Posterior cingulate gyrus (tissue), 11 donors: Measurements from ENCODE around the gene PSMG3.
"Not testable (repeated sequence)": the region's sequence is repeated elsewhere in the genome, so short reads cannot be mapped to it uniquely, and the experiment has no call there.

Experiments
- DNase-seq, 10 donors: peaks; one replicate each; pipeline versions ENCODE4 v3.0.0 to v3.0.0-alpha.2; 2020 to 2021; ENCODE audit warnings: mixed read lengths in 3 of 10
- intact Hi-C: fragments of 100-400 bp; cut with DNase I; formaldehyde crosslinking; loops from one replicate; pipeline ENCODE4 v1.15.1; 2023

PSMG3 gene

GRCh38 chr7:1583241-1583930 lies 13.6 kb upstream of the PSMG3 start:
- DNase-seq = peak in 4 of 10 donors; percentile 16 to 64 (median 55)
- intact Hi-C loops = not testable (repeated sequence)

- intact Hi-C loops = no loop called here
- peak in 2 of 10 donors; percentile 58 to 78 for DNase-seq
Observed at GRCh38 chr7:1580422-1581030, 10.7 kb upstream of the PSMG3 start.

GRCh38 chr7:1579481-1580421 lies 9.9 kb upstream of the PSMG3 start:
- DNase-seq = peak; percentile 62 to 96 (median 80)
- intact Hi-C loops = loop anchor here (1.0 to 10.0 kb wide), 2 partner anchors 630 to 765 kb away; no protein-coding TSS in a partner anchor

GRCh38 chr7:1578513-1578912 lies 8.7 kb upstream of the PSMG3 start:
- no peak for DNase-seq
- intact Hi-C loops = loop anchor here (10.0 kb wide), 1 partner anchor 766 kb away; no protein-coding TSS in a partner anchor

- intact Hi-C loops = loop anchor here (10.0 kb wide), 1 partner anchor 768 kb away; no protein-coding TSS in a partner anchor
- no peak for DNase-seq
Observed at GRCh38 chr7:1576521-1577253, 6.9 kb upstream of the PSMG3 start.

GRCh38 chr7:1575809-1576208 lies 6.0 kb upstream of the PSMG3 start:
- intact Hi-C loops = loop anchor here (10.0 kb wide), 1 partner anchor 769 kb away; no protein-coding TSS in a partner anchor

GRCh38 chr7:1572111-1572822 lies 2.4 kb upstream of the PSMG3 start:
- intact Hi-C loops = loop anchor here (10.0 kb wide), 1 partner anchor 773 kb away; no protein-coding TSS in a partner anchor

More at GRCh38 chr7:1575809-1576208, 6.0 kb upstream of the PSMG3 start:
- no peak for DNase-seq

GRCh38 chr7:1569440-1569832 lies 396 bp downstream of the PSMG3 start:
- intact Hi-C loops = loop anchor here (2.0 kb wide), 1 partner anchor 65 kb away; the partner anchor contains the start of gene INTS1
- DNase-seq = peak in 1 of 10 donors; percentile 62

More at GRCh38 chr7:1572111-1572822, 2.4 kb upstream of the PSMG3 start:
- no peak for DNase-seq

- DNase-seq = peak in 1 of 10 donors; percentile 69
- intact Hi-C loops = loop anchor here (2.0 kb wide), 1 partner anchor 64 kb away; the partner anchor contains the start of gene INTS1
Observed at GRCh38 chr7:1569016-1569415, 816 bp downstream of the PSMG3 start.

- intact Hi-C loops = loop anchor here (2.0 kb wide), 1 partner anchor 63 kb away; the partner anchor contains the start of gene INTS1
- DNase-seq = peak in 7 of 10 donors; percentile 26 to 94 (median 56)
Observed at GRCh38 chr7:1567896-1568510, 1.8 kb downstream of the PSMG3 start.

GRCh38 chr7:1567049-1567771 lies 2.6 kb downstream of the PSMG3 start:
- peak in 3 of 10 donors; percentile 15 to 64 (median 22) for DNase-seq

GRCh38 chr7:1566687-1567048 lies 3.2 kb downstream of the PSMG3 start:
- peak in 1 of 10 donors; percentile 59 for DNase-seq
- intact Hi-C loops = no loop called here

More at GRCh38 chr7:1567049-1567771, 2.6 kb downstream of the PSMG3 start:
- intact Hi-C loops = no loop called here

GRCh38 chr7:1564603-1565022 lies 5.2 kb downstream of the PSMG3 start:
- peak in 1 of 10 donors; percentile 65 for DNase-seq
- intact Hi-C loops = no loop called here

- peak in 1 of 10 donors; percentile 47 for DNase-seq
- intact Hi-C loops = no loop called here
Observed at GRCh38 chr7:1563981-1564602, 5.7 kb downstream of the PSMG3 start.

GRCh38 chr7:1562597-1563051 lies 7.2 kb downstream of the PSMG3 start:
- intact Hi-C loops = no loop called here

GRCh38 chr7:1562116-1562515 lies 7.7 kb downstream of the PSMG3 start:
- intact Hi-C loops = no loop called here
- peak in 1 of 10 donors; percentile 69 for DNase-seq

More at GRCh38 chr7:1562597-1563051, 7.2 kb downstream of the PSMG3 start:
- DNase-seq = peak in 1 of 10 donors; percentile 59
